ENCODE results near the gene CCT7. TPM values are rescaled to one million over a fixed set of nuclear protein-coding genes. Genes with fewer than 3 reads are reported as not detected.
"Not testable (repeated sequence)": the region's sequence is repeated elsewhere in the genome, so short reads cannot be mapped to it uniquely, and the experiment has no call there.

The CCT7 gene
- total and polyA plus RNA-seq, 5 donors = 190 to 226 (median 210) TPM

GRCh38 chr2:73256618-73256922 lies 22.5 kb downstream of the CCT7 start:
- H3K4me1 ChIP-seq (ENCODE audit: control insufficient read depth, insufficient read depth, low read length) = no peaks in the 10 kb centered on the region
- no peaks in the 10 kb centered on the region for H3K9me3 ChIP-seq (ENCODE audit: control insufficient read depth, low read length)
- ATAC-seq (no peak), DNase-seq (no peak)
- WGBS = 77% methylated on average over 1 of the region's 1 CpG
- H3K27ac ChIP-seq (ENCODE audit: low read length) = no peak overlapping the region
- no peaks in the 10 kb centered on the region for H3K27me3 ChIP-seq (ENCODE audit: control insufficient read depth, insufficient read depth)
- H3K4me3 ChIP-seq (ENCODE audit: low read length) = no peak overlapping the region
- intact Hi-C loops (cut with DNase I) = no loop called here

GRCh38 chr2:73257021-73257420 lies 22.9 kb downstream of the CCT7 start:
- no peak for DNase-seq
- intact Hi-C loops (cut with DNase I) = no loop called here
- 94% methylated on average over 2 of the region's 2 CpGs for WGBS

GRCh38 chr2:73257425-73258125 lies 23.5 kb downstream of the CCT7 start:
- no peaks in the 10 kb centered on the region for H3K9me3 ChIP-seq (ENCODE audit: control insufficient read depth, low read length)
- peak in 1 of 3 donors; percentile 76 for DNase-seq
- intact Hi-C loops (cut with DNase I) = no loop called here
- H3K4me3 ChIP-seq (ENCODE audit: low read length) = no peak overlapping the region
- H3K4me1 ChIP-seq (ENCODE audit: control insufficient read depth, insufficient read depth, low read length) = no peaks in the 10 kb centered on the region
- H3K27ac ChIP-seq (ENCODE audit: low read length) = no peak overlapping the region
- ATAC-seq = no peak
- 59% methylated on average over 10 of the region's 10 CpGs for WGBS
- H3K27me3 ChIP-seq (ENCODE audit: control insufficient read depth, insufficient read depth) = no peaks in the 10 kb centered on the region

More at GRCh38 chr2:73257021-73257420, 22.9 kb downstream of the CCT7 start:
- no peaks in the 10 kb centered on the region for H3K27me3 ChIP-seq (ENCODE audit: control insufficient read depth, insufficient read depth)
- H3K4me1 ChIP-seq (ENCODE audit: control insufficient read depth, insufficient read depth, low read length) = no peaks in the 10 kb centered on the region
- no peaks in the 10 kb centered on the region for H3K9me3 ChIP-seq (ENCODE audit: control insufficient read depth, low read length)
- no peak for ATAC-seq
- H3K27ac ChIP-seq (ENCODE audit: low read length) = no peak overlapping the region
- H3K4me3 ChIP-seq (ENCODE audit: low read length) = no peak overlapping the region

- H3K4me3 ChIP-seq (ENCODE audit: low read length) = no peak overlapping the region
- no peaks in the 10 kb centered on the region for H3K4me1 ChIP-seq (ENCODE audit: control insufficient read depth, insufficient read depth, low read length)
- intact Hi-C loops (cut with DNase I) = no loop called here
- no peaks in the 10 kb centered on the region for H3K9me3 ChIP-seq (ENCODE audit: control insufficient read depth, low read length)
- WGBS = 84% methylated on average over 8 of the region's 8 CpGs
- H3K27me3 ChIP-seq (ENCODE audit: control insufficient read depth, insufficient read depth) = no peaks in the 10 kb centered on the region
- no peak overlapping the region for H3K27ac ChIP-seq (ENCODE audit: low read length)
- ATAC-seq (no peak), DNase-seq (no peak)
These were observed 24.2 kb downstream of the CCT7 start for GRCh38 chr2:73258186-73258912.

- 96% methylated on average over 9 of the region's 9 CpGs for WGBS
- DNase-seq = no peak
- no peak overlapping the region for H3K27ac ChIP-seq (ENCODE audit: low read length)
- H3K4me1 ChIP-seq (ENCODE audit: control insufficient read depth, insufficient read depth, low read length) = no peaks in the 10 kb centered on the region
- no peaks in the 10 kb centered on the region for H3K27me3 ChIP-seq (ENCODE audit: control insufficient read depth, insufficient read depth)
- intact Hi-C loops (cut with DNase I) = no loop called here
- H3K4me3 ChIP-seq (ENCODE audit: low read length) = no peak overlapping the region
- no peak for ATAC-seq
- no peaks in the 10 kb centered on the region for H3K9me3 ChIP-seq (ENCODE audit: control insufficient read depth, low read length)
These were observed 24.8 kb downstream of the CCT7 start for GRCh38 chr2:73258913-73259215.

- ATAC-seq = no peak
- H3K4me3 ChIP-seq (ENCODE audit: low read length) = no peak overlapping the region
- intact Hi-C loops (cut with DNase I) = no loop called here
These were observed 25.2 kb downstream of the CCT7 start for GRCh38 chr2:73259276-73259675.

GRCh38 chr2:73259704-73260337 lies 25.7 kb downstream of the CCT7 start:
- Histone ChIP-seq H3K9me3 (ENCODE audit: control insufficient read depth, low read length) (no peaks in the 10 kb centered on the region), H3K27me3 (ENCODE audit: control insufficient read depth, insufficient read depth) (no peaks in the 10 kb centered on the region), H3K4me3 (ENCODE audit: low read length) (no peak overlapping the region), H3K4me1 (ENCODE audit: control insufficient read depth, insufficient read depth, low read length) (no peaks in the 10 kb centered on the region), H3K27ac (ENCODE audit: low read length) (no peak overlapping the region)
- DNase-seq (no peak), ATAC-seq (no peak)
- WGBS = 87% methylated on average over 4 of the region's 4 CpGs
- intact Hi-C loops (cut with DNase I) = no loop called here

More at GRCh38 chr2:73259276-73259675, 25.2 kb downstream of the CCT7 start:
- Histone ChIP-seq H3K4me1 (ENCODE audit: control insufficient read depth, insufficient read depth, low read length) (no peaks in the 10 kb centered on the region), H3K27me3 (ENCODE audit: control insufficient read depth, insufficient read depth) (no peaks in the 10 kb centered on the region), H3K9me3 (ENCODE audit: control insufficient read depth, low read length) (no peaks in the 10 kb centered on the region), H3K27ac (ENCODE audit: low read length) (no peak overlapping the region)
- no peak for DNase-seq
- 92% methylated on average over 8 of the region's 8 CpGs for WGBS

GRCh38 chr2:73260338-73260984 lies 26.4 kb downstream of the CCT7 start:
- Histone ChIP-seq H3K27me3 (ENCODE audit: control insufficient read depth, insufficient read depth) (no peaks in the 10 kb centered on the region), H3K27ac (ENCODE audit: low read length) (no peak overlapping the region), H3K4me3 (ENCODE audit: low read length) (no peak overlapping the region), H3K4me1 (ENCODE audit: control insufficient read depth, insufficient read depth, low read length) (no peaks in the 10 kb centered on the region), H3K9me3 (ENCODE audit: control insufficient read depth, low read length) (no peaks in the 10 kb centered on the region)
- intact Hi-C loops (cut with DNase I) = no loop called here
- WGBS = 24% methylated on average over 17 of the region's 17 CpGs
- ATAC-seq = peak; percentile 29 to 47
- peak; percentile 36 to 73 (median 73) for DNase-seq

GRCh38 chr2:73262108-73262651 lies 28.1 kb downstream of the CCT7 start:
- 90% methylated on average over 4 of the region's 4 CpGs for WGBS
- DNase-seq = no peak
- intact Hi-C loops (cut with DNase I) = no loop called here
- ATAC-seq = no peak
- H3K27me3 ChIP-seq (ENCODE audit: control insufficient read depth, insufficient read depth) = no peaks in the 10 kb centered on the region
- H3K9me3 ChIP-seq (ENCODE audit: control insufficient read depth, low read length) = no peaks in the 10 kb centered on the region
- H3K4me1 ChIP-seq (ENCODE audit: control insufficient read depth, insufficient read depth, low read length) = no peaks in the 10 kb centered on the region
- no peak overlapping the region for H3K4me3 ChIP-seq (ENCODE audit: low read length)
- no peak overlapping the region for H3K27ac ChIP-seq (ENCODE audit: low read length)

- H3K27ac ChIP-seq (ENCODE audit: low read length); H3K4me3 ChIP-seq (ENCODE audit: low read length); H3K4me1 ChIP-seq (ENCODE audit: control insufficient read depth, insufficient read depth, low read length); DNase-seq; H3K27me3 ChIP-seq (ENCODE audit: control insufficient read depth, insufficient read depth); H3K9me3 ChIP-seq (ENCODE audit: control insufficient read depth, low read length); ATAC-seq; intact Hi-C loops (cut with DNase I): not testable (repeated sequence)
- 91% methylated on average over 18 of the region's 18 CpGs for WGBS
These were observed 28.8 kb downstream of the CCT7 start for GRCh38 chr2:73262691-73263429.
